NCI-H526 treated with DMSO at 0.1 percent for 48 hours (cell line): ENCODE measurements around the gene PLAAT5.

Experiments
- DNase-seq: peaks from one replicate; lab custom pipeline; 2025; lab: John Stamatoyannopoulos, UW

PLAAT5 gene

DNA sequence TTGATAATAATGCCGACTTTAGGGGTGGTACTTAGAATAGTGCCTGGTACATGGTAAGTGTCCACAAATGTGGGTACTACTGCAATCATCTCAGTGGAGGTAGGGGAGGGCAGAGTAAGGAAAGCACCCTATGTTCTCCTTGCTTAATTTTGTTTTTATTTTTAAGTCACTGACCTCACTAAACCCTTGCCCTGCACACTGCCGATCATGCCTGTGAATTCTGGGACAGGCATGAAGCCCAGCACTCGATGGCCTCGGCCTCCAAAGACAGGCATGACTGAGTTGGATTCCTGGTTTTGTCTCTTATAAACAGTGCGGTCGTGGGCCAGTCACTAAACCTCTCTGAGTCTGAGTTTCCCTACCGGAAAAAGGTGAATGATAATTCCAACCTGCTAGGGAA is 21.8 kb upstream of the PLAAT5 start:
- no peak for DNase-seq

- no peak for DNase-seq
These were observed 20.2 kb upstream of the PLAAT5 start for GRCh38 chr11:63511048-63511748.

DNA sequence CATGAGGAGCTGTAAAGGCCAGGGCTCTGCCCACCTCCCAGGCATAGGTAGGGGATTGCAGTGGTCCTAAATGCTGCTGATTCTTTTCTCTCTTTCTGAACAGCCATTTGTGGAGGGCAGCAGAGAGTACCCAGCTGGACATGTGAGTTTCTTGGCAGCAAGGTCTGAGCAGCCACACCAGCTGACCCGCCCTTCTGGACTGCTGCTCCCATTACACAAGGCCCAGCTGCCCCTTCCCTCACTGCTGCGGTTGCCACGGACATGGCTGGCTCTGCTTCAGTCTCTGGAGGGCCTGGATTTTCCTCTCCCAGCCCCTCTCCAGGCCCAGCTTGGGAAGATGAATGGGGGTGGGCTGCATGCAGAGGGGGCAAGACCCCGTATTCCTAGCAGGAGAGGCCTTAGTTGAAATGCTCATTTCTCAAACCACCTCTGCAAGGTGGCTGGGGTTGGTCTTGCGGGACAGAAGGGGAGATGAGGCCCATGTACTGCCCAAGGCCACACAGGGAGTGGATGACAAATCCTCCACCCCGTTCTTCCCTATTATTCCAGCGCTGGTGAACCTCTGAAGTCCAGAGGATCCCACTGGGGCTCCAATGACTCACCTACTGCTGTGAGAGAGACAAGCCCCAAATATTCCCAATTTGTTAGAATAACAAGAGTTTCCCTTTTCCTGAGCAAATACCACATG is 19.5 kb upstream of the PLAAT5 start:
- no peak for DNase-seq

GRCh38 chr11:63508745-63509144 is 17.8 kb upstream of the PLAAT5 start:
- no peak for DNase-seq

- DNase-seq: peak; percentile 5
These were observed 17.0 kb upstream of the PLAAT5 start for GRCh38 chr11:63508009-63508408.

DNA sequence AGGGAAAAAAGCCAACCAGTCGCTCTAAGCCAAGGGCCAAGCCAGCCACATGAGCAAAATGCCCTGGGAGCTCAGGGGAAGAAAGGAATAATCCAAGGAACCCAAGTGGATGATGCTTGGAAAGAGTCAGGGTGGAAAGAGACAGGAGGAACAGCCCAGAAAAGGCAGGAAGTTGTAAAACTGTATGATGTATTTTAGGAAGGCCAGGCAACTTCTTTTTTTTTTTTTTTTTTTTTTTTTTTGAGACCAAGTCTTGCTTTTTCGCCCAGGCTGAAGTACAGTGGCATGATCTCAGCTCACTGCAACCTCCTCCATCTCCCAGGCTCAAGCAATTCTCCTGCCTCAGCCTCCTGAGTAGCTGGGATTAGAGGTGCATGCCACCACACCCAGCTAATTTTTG is 16.5 kb upstream of the PLAAT5 start:
- DNase-seq: no peak

- DNase-seq: no peak
These were observed 15.9 kb upstream of the PLAAT5 start for GRCh38 chr11:63506876-63507275.

DNA sequence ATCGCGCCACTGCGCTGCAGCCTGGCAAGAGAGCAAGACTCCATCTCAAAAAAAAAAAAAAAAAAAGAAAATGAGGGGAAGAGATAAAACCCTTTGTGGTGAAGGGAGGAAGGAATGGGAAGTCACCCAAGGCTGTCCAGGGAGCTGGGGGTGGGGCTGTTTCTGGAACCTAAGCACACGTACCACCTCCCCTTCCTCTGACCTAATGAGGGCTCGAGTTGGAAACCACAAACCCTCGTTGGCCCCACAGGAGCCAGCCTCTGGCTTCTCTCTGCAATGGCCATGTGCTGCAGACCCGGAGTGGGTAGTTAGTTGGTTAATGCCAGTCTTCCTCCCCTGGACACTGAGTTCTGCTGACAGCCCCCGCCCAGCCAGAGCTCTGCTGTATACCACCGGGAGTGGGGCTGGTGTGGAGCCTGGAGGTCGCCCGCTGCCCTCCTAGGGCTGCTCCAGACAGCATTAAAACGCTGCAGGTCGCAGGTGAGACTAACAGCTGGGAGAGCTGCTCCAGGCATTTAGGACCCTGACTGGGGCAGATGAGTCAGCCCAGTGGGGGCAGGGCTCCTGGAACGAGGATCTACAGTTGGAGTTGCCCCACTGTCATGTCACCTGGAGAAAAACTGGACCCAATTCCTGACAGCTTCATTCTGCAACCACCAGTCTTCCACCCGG is 15.0 kb upstream of the PLAAT5 start, which contains the start of gene LGALS12:
LGALS12 (plus strand) TSS at position 228 of the 672 bp plus-strand sequence; CDS start at position 603, 375 bp downstream.
- DNase-seq: no peak

DNA sequence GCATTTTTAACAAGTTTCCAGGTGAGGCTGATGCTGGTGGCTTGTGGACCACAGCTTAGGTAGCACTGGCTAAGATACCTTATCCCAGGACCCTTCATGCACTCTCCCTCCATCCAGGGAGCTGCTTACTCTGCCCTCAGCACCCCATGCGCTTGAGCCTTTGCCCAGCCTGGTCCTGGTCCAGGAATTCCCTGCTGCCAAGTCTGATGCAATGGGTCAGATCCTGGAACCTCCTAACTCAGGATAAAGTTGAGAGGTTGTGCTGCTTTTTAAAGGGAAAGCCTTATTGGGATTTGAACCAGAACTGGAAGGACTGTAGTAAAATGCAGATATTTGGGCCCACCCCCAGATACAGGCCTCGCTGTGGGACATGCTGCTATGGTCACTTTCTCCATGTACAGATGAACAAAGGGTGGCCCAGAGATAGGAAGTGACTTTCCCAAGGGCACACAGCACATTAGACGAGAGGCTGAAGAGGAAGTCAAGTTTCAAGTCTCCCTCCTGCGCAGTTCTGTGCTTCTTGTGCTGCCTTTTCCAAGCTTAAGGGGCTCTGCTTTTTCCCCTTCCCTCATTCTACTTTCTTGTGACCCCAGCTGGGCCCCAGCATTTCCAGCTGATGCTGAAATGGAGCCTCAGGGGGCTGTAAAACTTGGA is 14.1 kb upstream of the PLAAT5 start:
- no peak for DNase-seq

- DNase-seq: no peak
These were observed 13.1 kb upstream of the PLAAT5 start for GRCh38 chr11:63504054-63504453.

GRCh38 chr11:63503492-63503891 is 12.5 kb upstream of the PLAAT5 start:
- no peak for DNase-seq

DNA sequence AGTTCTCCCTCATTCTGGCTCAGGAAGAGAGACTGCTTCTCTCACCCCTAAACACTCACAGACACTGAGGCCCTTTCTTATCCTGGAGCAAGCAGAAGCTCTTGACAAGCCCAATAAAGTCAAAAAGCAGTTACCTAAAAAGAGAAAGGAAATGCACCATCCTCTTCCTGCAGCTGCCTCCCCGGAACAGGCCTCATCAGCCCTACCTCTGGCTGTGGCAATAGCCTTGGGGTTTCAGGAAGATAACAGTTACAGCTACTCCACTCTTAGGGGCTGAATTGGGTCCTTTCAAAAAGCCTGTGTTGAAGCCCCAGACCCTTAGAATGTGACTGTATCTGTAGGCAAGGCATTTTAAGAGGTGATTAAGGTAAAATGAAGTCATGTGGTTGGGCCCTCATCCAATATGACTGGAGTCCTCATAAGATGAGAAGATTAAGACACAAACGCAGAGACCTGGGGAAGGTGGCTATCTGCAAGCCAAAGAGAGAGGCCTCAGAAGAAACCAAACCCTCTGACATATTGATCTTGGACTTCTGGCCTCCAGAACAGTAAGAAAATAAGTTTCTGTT is 11.4 kb upstream of the PLAAT5 start:
- no peak for DNase-seq

GRCh38 chr11:63501236-63501635 is 10.3 kb upstream of the PLAAT5 start:
- DNase-seq: no peak

DNA sequence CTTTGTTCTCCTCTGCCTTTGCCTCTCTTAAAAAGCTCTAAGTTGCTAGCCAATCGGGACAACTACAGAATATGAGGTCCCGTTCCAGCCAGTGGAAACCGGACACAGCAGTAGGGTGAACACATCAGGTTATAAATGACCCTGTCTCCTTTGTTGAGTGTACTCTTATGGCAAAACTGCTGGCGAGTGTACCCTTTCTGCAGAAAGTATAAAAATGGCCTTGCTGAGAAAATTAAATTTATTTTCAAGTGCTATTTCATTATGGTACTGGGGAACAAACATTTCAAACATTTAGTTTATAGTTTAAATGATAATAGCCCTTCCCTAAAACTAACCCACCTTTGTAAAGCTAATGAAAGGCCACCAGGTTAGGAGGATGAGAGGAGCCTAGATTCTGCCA is 8.9 kb upstream of the PLAAT5 start:
- DNase-seq: no peak

DNA sequence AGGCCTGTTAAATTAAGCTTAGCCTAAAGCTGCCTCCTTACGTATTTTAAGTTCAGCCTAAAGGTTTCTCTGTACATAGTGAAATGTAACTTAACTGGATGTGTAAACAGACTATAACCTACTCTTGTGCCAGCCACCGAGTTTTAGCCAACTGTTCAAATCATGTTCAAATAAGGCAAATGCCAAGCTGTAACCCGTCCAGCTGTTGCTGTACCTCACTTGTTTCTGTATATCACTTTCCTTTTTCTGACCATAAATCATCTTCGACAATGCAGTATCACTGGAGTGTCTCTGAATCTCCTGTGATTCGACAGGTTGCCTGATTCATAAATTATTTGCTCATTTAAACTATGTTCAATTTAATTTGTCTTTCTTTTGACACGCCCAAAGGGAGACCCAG is 4.0 kb upstream of the PLAAT5 start:
- DNase-seq: no peak

GRCh38 chr11:63493127-63493526 is 2.2 kb upstream of the PLAAT5 start:
- no peak for DNase-seq

DNA sequence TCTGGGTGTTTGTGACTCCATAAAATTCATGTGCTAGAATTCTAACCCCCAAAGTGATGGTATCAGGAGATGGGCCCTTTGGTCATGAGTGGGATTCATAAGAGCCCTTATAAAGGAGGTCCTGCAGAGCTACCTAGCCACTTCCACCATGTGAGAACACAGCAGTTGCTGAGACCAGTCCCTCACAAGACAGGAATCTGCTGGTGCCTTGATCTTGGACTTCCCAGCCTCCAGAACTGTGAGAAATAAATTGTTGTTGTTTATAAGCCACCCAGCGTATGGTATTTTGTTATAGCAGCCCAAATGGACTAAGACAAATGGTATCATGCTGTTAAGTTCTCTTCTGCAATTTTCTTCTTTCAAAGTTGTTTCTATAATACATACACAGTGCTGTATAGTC is 1.5 kb upstream of the PLAAT5 start:
- DNase-seq: no peak

DNA sequence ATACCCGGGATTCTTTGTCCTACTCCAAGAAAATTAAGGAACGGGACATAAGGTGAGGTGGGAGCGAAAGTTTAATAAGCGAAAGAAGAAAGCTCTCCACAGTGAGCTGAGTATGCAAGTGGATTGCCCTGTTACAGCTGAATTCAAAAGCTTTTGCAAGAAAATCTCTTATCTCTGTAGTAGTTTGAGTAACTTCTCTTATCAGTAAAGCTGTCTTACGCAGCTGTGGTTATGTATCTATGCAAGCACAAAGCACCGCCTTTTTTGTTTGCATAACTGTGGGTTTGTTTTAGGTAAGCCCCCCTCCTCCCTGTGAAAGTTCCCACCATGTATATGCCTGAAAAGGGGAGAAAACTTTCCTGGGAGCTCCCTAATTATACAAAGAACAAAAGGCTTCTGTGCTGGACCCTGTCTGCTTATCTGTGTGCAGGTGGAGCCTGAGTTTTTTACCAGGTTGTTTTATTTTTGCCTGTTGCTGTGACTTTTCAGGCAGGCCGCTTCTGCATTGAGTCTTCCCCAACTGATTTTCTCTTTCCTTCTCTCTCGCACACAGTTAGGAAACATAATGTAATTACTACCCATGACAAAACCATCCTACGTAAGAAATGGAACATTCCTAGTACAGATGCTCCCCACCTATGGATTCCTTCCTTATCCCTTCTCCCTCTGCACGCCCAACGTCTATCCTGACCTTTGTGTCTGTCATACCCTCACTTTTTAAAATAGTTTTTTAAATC is 837 bp upstream of the PLAAT5 start:
- DNase-seq: peak; percentile 61

DNA sequence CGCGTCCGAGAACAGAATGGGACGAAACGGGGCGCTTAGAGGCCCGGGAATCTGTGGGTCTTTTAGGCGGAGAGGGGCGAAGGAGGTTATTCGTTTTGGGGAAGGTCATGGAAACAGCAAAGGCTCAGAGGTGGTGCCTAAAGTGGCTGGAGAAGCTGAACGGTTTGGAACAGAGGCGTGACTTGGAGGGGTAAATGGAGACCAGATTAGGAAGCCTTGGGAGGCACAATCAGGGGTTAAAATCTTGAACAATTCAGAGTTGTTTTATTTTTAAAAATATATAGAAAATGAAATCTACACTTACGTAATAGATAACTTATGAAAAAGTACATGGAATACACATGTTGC is 247 bp upstream of the PLAAT5 start:
- no peak for DNase-seq

GRCh38 chr11:63489879-63490278 is 1.1 kb downstream of the PLAAT5 start:
- DNase-seq: no peak

GRCh38 chr11:63488789-63489188 is 2.2 kb downstream of the PLAAT5 start:
- no peak for DNase-seq

GRCh38 chr11:63485777-63486176 is 5.2 kb downstream of the PLAAT5 start:
- DNase-seq: no peak
